K562 treated with DMSO at 1 percent for 24 hours (cell line): ENCODE data around the gene CFAP206. TPM values are rescaled to one million over a fixed set of nuclear protein-coding genes. Genes with fewer than 3 reads are reported as not detected.

ENCODE experiments used
- total RNA-seq: library from RNA; unstranded; fragments of 300-600 nt; gene quantifications from 2 replicates; pipeline ENCODE4 v1.2.3, GENCODE V29; 2022; ENCODE audit warnings: low read depth; ENCODE audit not compliant: insufficient read depth

CFAP206 gene, protein sequence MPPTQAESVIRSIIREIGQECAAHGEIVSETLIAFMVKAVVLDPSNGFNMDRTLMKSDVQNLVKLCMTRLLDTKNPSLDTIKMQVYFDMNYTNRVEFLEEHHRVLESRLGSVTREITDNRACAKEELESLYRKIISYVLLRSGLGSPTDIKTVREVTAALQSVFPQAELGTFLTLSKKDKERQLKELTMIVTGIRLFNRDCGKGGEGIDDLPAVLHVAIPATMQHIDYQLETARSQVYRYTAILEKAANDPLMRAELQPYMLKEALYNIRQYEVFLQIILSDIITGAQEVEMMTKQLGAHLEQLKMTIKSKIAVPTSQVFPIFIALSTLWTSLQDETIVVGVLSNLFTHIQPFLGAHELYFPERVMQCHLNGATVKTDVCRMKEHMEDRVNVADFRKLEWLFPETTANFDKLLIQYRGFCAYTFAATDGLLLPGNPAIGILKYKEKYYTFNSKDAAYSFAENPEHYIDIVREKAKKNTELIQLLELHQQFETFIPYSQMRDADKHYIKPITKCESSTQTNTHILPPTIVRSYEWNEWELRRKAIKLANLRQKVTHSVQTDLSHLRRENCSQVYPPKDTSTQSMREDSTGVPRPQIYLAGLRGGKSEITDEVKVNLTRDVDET
- total RNA-seq, result 0.31 TPM in 1 of 2 replicates, not detected in the other

DNA sequence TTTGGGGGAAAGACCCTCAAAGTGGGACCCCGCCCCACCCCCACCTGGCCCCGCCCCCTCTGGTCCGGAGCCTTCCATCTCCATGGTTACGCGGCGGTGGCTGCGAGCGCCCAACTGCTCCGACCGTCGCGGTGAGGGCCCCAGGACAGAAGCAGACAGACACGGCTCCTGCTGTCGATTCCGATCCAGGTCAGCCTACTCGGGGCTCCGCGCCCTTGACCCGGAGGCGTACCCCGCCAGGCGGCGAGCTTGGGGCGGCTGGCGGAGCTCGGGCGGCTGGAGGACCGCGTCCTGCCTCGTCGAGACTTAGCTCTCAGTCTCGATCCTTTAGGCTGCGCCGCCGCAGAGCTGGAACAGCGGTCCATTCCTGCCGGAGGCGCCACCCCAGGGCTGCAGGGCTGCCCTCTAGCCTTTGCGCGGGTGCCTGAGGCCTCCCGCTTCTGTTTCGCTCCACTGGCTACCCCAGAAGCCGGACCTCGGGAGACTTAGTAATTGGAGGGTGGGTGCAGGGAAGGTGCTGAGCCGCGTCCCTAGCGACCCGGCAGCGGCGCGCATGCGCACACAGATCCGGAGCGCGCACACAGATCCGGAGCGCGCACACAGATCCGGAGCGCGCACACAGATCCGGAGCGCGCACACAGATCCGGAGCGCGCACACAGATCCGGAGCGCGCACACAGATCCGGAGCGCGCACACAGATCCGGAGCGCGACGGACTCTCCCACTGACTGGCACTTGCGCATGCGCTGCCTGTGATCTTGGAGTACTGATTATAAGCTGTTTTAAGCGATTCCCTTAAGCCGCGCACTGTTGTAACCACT is at the start of gene CFAP206:
Gene CFAP206, plus strand, starts transcription at position 72 of the 820 bp plus-strand sequence. CDS start 1,868 bp downstream, outside the sequence.

DNA sequence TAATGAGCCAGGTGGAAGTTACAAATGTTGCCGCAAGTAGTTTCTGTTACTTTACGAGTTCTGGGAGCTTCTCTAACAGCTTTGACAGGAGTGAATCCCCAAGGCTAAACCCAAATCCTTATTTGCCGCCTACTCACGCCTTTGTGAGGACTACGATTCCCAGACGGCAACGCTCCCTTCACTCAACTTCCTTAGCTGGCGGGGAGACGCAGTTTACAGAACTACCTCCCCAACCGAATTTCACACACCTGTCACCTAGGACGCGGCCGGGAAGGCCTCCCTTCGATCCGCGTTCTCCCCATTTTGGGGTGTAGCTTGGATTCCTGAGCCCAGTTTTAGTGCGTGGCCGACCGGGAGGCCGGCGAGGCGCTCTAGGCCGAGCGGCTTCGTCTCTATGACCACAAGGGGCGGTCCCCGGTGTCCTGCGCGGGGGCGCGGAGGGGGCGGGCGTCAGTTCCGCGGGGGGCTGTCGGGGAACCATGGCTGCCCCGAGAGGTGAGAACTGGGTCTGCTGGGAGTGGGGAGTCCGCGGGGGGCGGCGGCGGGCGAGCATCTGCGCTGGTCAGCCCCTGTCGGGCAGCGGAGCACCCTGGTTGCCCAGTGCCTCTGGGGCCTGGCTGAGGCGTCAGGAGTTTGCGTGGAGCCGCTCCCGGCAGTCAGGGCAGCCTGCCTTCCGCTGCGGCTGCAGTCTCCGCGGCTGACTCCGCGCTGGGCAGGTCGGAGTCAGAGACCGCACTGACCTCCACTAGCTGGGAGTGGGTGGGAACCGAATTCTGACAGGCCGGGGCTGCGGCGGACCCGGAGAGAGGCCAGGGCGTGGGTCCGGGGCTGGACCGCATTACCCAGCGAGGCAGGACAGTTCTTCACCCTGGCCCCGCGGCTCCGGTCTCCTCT is 65.0 kb downstream of the CFAP206 start, which contains the start of gene SLC35A1:
Gene SLC35A1, plus strand, starts transcription at position 450 of the 894 bp plus-strand sequence. Its CDS starts 30 bp downstream, at position 480.

Other genes starting within 250 kb of the CFAP206 start
- 2.0 and 2.6 TPM in 2 replicates for gene SMIM8, start 85.4 kb upstream of the CFAP206 start, total RNA-seq
- 0.30 TPM in 1 of 2 replicates, not detected in the other for gene GJB7, start 78.7 kb upstream of the CFAP206 start, total RNA-seq
- gene C6orf163, start 63.2 kb upstream of the CFAP206 start, total RNA-seq, result 0.41 and 0.63 TPM in 2 replicates
- gene SLC35A1, start 65.0 kb downstream of the CFAP206 start, total RNA-seq, result 6.3 and 11.1 TPM in 2 replicates
- 16.8 and 18.2 TPM in 2 replicates for gene RARS2, start 182.0 kb downstream of the CFAP206 start, total RNA-seq
- 20.0 and 22.0 TPM in 2 replicates for gene ORC3, start 182.2 kb downstream of the CFAP206 start, total RNA-seq